PC-3 (cell line): ENCODE measurements around the gene PID1. TPM values are rescaled to one million over a fixed set of nuclear protein-coding genes. Genes with fewer than 3 reads are reported as not detected.

ENCODE experiments used
- ATAC-seq: fragments of 200-7000 bp; cut with Tn5 transposase; 2 replicates; pipeline ENCODE4 v1.9.1; 2020; ENCODE audit warnings: mild to moderate bottlenecking, moderate library complexity
- BruUV-seq: library from RNA; stranded (reverse); fragments of 400-500 nt; replicated peaks from 2 replicates; lab custom pipeline; 2021; lab: Mats Ljungman, UMichigan
- CTCF ChIA-PET: fragments of 300-600 bp; sonication (Branson Sonifier 250); formaldehyde crosslinking; loops from one replicate; lab custom pipeline; 2022; ENCODE audit warnings: antibody characterized with exemption; lab: Charles Lee
- POLR2A ChIA-PET: fragments of 300-600 bp; sonication (Branson Sonifier 250); formaldehyde crosslinking; loops from one replicate; lab custom pipeline; 2022; ENCODE audit warnings: antibody characterized with exemption; ENCODE audit not compliant: unreplicated experiment; lab: Charles Lee
- DNase-seq: peaks from one replicate; pipeline ENCODE4 v3.0.0-alpha.2; 2015
- H2AFZ ChIP-seq: fragments of 300-600 bp; sonication (generic); 2 replicates; pipeline ENCODE4 v1.6.0; 2016; ENCODE audit warnings: antibody characterized with exemption, low read length
- H3F3A ChIP-seq: fragments of 300-600 bp; sonication (generic); one replicate; pipeline ENCODE4 v1.6.0; 2017; ENCODE audit warnings: antibody characterized with exemption, low read length, control low read depth, mild to moderate bottlenecking; ENCODE audit not compliant: unreplicated experiment
- H3K27ac ChIP-seq: fragments of 300-600 bp; sonication (generic); 2 replicates; pipeline ENCODE4 v1.5.1; 2016; ENCODE audit warnings: mild to moderate bottlenecking, low read length
- H3K27me3 ChIP-seq: fragments of 300-600 bp; sonication (generic); 2 replicates; pipeline ENCODE4 v1.6.1; 2016; ENCODE audit warnings: low read length, mixed read lengths
- H3K36me3 ChIP-seq: fragments of 300-600 bp; sonication (generic); 2 replicates; pipeline ENCODE4 v1.6.1; 2016; ENCODE audit warnings: low read depth, mixed run types, low read length, mixed read lengths
- H3K4me1 ChIP-seq: fragments of 300-600 bp; sonication (generic); 2 replicates; pipeline ENCODE4 v1.5.1; 2016; ENCODE audit warnings: low read length; ENCODE audit not compliant: insufficient read depth
- H3K4me2 ChIP-seq: fragments of 300-600 bp; sonication (generic); 2 replicates; pipeline ENCODE4 v1.6.0; 2016; ENCODE audit warnings: low read length
- H3K4me3 ChIP-seq: fragments of 300-600 bp; sonication (generic); 2 replicates; pipeline ENCODE4 v1.5.1; 2016; ENCODE audit warnings: mild to moderate bottlenecking, low read length, mixed read lengths
- H3K79me2 ChIP-seq: fragments of 300-600 bp; sonication (generic); 2 replicates; pipeline ENCODE4 v1.6.1; 2017; ENCODE audit warnings: low read length, mixed read lengths
- H3K9ac ChIP-seq: fragments of 300-600 bp; sonication (generic); 2 replicates; pipeline ENCODE4 v1.6.0; 2016; ENCODE audit warnings: mild to moderate bottlenecking, low read length
- H3K9me2 ChIP-seq: fragments of 300-600 bp; sonication (generic); replicated peaks from 2 replicates; pipeline ENCODE4 v1.6.1; 2016; ENCODE audit warnings: mixed run types, low read length, mixed read lengths
- H3K9me3 ChIP-seq: fragments of 300-600 bp; sonication (generic); 2 replicates; pipeline ENCODE4 v1.6.1; 2016; ENCODE audit warnings: low read length, mixed read lengths
- H4K20me1 ChIP-seq: fragments of 300-600 bp; sonication (generic); 2 replicates; pipeline ENCODE4 v1.6.1; 2016; ENCODE audit warnings: low read length, mixed read lengths
- CTCF ChIP-seq: fragments of 300-600 bp; sonication (generic); conservative IDR thresholded peaks from 2 replicates; pipeline ENCODE4 v1.5.1; 2017; ENCODE audit warnings: antibody characterized with exemption, low read depth, mild to moderate bottlenecking, low read length
- EZH2 ChIP-seq: fragments of 300-600 bp; sonication (generic); IDR thresholded peaks from one replicate; pipeline ENCODE4 v1.6.1; 2017; ENCODE audit warnings: antibody characterized with exemption, mild to moderate bottlenecking, low read length; ENCODE audit not compliant: unreplicated experiment
- EZH2phosphoT487 ChIP-seq: fragments of 300-600 bp; sonication (generic); IDR thresholded peaks from 2 replicates; pipeline ENCODE4 v1.6.1; 2018; ENCODE audit warnings: mild to moderate bottlenecking, antibody characterized with exemption, low read length, borderline replicate concordance
- intact Hi-C: fragments of 100-400 bp; cut with micrococcal nuclease; formaldehyde crosslinking; loops from 2 replicates; pipeline ENCODE4 v1.9.0; 2023
- total RNA-seq: library from RNA; depleted of rRNA; stranded (reverse); fragments of >200 nt; gene quantifications from 2 replicates; pipeline ENCODE4 v1.2.3, GENCODE V29; 2014

PID1 gene
- total RNA-seq, 1 experiment from 2014 or later: 0.84 TPM

- no peak for ATAC-seq
- H3K4me2 ChIP-seq: no peak overlapping the region
- H3K27me3 ChIP-seq: peaks cover 13% of the 10 kb centered on the region; the same call in 1 of the 2 replicates
- H3K4me3 ChIP-seq: no peak overlapping the region
- H3K36me3 ChIP-seq: no peaks in the 10 kb centered on the region
- no peaks in the 10 kb centered on the region for H4K20me1 ChIP-seq
- H3K27ac ChIP-seq: no peak overlapping the region
- H3K79me2 ChIP-seq: no peaks in the 10 kb centered on the region
- POLR2A ChIA-PET: no interaction called here
- H3K9me3 ChIP-seq: no peaks in the 10 kb centered on the region
- DNase-seq: no peak
- intact Hi-C loops: no loop called here
- H2AFZ ChIP-seq: no peak overlapping the region
- no peak overlapping the region for H3K9ac ChIP-seq
- CTCF ChIA-PET: no interaction called here
- no peak for TF ChIP-seq EZH2
- no peaks in the 10 kb centered on the region for H3F3A ChIP-seq
- BruUV-seq: no TSS peak
- H3K4me1 ChIP-seq: no peaks in the 10 kb centered on the region
- no peaks in the 10 kb centered on the region for H3K9me2 ChIP-seq
Observed at GRCh38 chr2:229054311-229054710, 216.8 kb downstream of the PID1 start.

- no peaks in the 10 kb centered on the region for H3K9me3 ChIP-seq
- intact Hi-C loops: no loop called here
- H3K4me3 ChIP-seq: no peak overlapping the region
- ChIA-PET CTCF (no interaction called here), POLR2A (no interaction called here)
- TF ChIP-seq EZH2 (no peak), EZH2phosphoT487 (no peak), CTCF (no peak)
- H3K9me2 ChIP-seq: no peaks in the 10 kb centered on the region
- no peak overlapping the region for H3K27ac ChIP-seq
- H3K9ac ChIP-seq: no peak overlapping the region
- no peaks in the 10 kb centered on the region for H4K20me1 ChIP-seq
- BruUV-seq: no TSS peak
- peaks cover 29% of the 10 kb centered on the region for H3K27me3 ChIP-seq
- no peak overlapping the region for H2AFZ ChIP-seq
- H3F3A ChIP-seq: no peaks in the 10 kb centered on the region
- no peak for ATAC-seq
- no peaks in the 10 kb centered on the region for H3K4me1 ChIP-seq
- no peak overlapping the region for H3K4me2 ChIP-seq
- H3K36me3 ChIP-seq: no peaks in the 10 kb centered on the region
- DNase-seq: no peak
- no peaks in the 10 kb centered on the region for H3K79me2 ChIP-seq
Observed at GRCh38 chr2:229051798-229052197, 219.3 kb downstream of the PID1 start.

GRCh38 chr2:229050133-229050532 lies 221.0 kb downstream of the PID1 start:
- Histone ChIP-seq H3F3A (no peaks in the 10 kb centered on the region), H4K20me1 (no peaks in the 10 kb centered on the region)

More at GRCh38 chr2:229050133-229050532, 221.0 kb downstream of the PID1 start:
- ATAC-seq: no peak
- Histone ChIP-seq H3K4me3 (no peak overlapping the region), H3K4me2 (no peak overlapping the region), H3K9ac (no peak overlapping the region), H2AFZ (no peak overlapping the region), H3K79me2 (no peaks in the 10 kb centered on the region), H3K9me2 (no peaks in the 10 kb centered on the region), H3K4me1 (no peaks in the 10 kb centered on the region), H3K27ac (no peak overlapping the region), H3K27me3 (peaks cover 29% of the 10 kb centered on the region), H3K36me3 (no peaks in the 10 kb centered on the region), H3K9me3 (no peaks in the 10 kb centered on the region)
- intact Hi-C loops: no loop called here
- CTCF ChIA-PET: no interaction called here
- POLR2A ChIA-PET: no interaction called here
- DNase-seq: no peak
- BruUV-seq: no TSS peak
- TF ChIP-seq CTCF (no peak), EZH2 (no peak), EZH2phosphoT487 (no peak)
